Upper lobe of left lung (tissue), 4 donors: ENCODE measurements around the gene WAS.

ENCODE experiments used
- CTCF ChIP-seq, 6 experiments: fragments of 450-650 bp in 4 of 6; fragments of 200-600 bp in 2 of 6; sonication (generic) in 2 of 6; IDR thresholded peaks; one replicate each; pipeline ENCODE4 v1.5.1; 2016 to 2019; ENCODE audit warnings: antibody characterized with exemption in 6 of 6
- EP300 ChIP-seq, 4 donors: sonication (generic); formaldehyde crosslinking; IDR thresholded peaks; one replicate each; pipeline ENCODE4 v1.5.1; 2017; ENCODE audit warnings: antibody characterized with exemption in 4 of 4, control low read depth in 2 of 4
- POLR2A ChIP-seq, 4 donors: fragments of 450-650 bp; IDR thresholded peaks; one replicate each; pipeline ENCODE4 v1.5.1; 2016 to 2017; ENCODE audit warnings: antibody characterized with exemption in 4 of 4, mild to moderate bottlenecking in 2 of 4
- POLR2AphosphoS5 ChIP-seq, 2 donors: sonication (generic); formaldehyde crosslinking; IDR thresholded peaks; one replicate each; pipeline ENCODE4 v1.5.1; 2017; ENCODE audit warnings: antibody characterized with exemption in 2 of 2

GRCh38 chrX:48702716-48703115 lies 19.1 kb downstream of the WAS start:
- TF ChIP-seq POLR2AphosphoS5 (IDR thresholded peaks at IDR 0.05) (no peak), POLR2A (IDR thresholded peaks at IDR 0.05) (no peak), CTCF (IDR thresholded peaks at IDR 0.05) (no peak), EP300 (IDR thresholded peaks at IDR 0.05) (no peak)
